Testis (tissue), 3 donors: ENCODE measurements around the gene FAM83D. TPM values are rescaled to one million over a fixed set of nuclear protein-coding genes. Genes with fewer than 3 reads are reported as not detected.

ENCODE experiments used
- DNase-seq: peaks from one replicate; pipeline ENCODE4 v3.0.0-alpha.2; 2019
- H3K27ac ChIP-seq, 2 donors: fragments of 200-600 bp; sonication (generic); one replicate each; pipeline ENCODE4 v1.5.1; 2019
- H3K27me3 ChIP-seq: fragments of 200-600 bp; sonication (generic); one replicate; pipeline ENCODE4 v1.5.1; 2019
- H3K36me3 ChIP-seq: fragments of 200-600 bp; sonication (generic); one replicate; pipeline ENCODE4 v1.5.1; 2017; ENCODE audit warnings: low read depth; ENCODE audit errors: missing control alignments
- H3K4me1 ChIP-seq: fragments of 200-600 bp; sonication (generic); one replicate; pipeline ENCODE4 v1.5.1; 2019
- H3K4me3 ChIP-seq, 2 donors: fragments of 200-600 bp; sonication (generic); one replicate each; pipeline ENCODE4 v1.5.1; 2017 to 2019
- H3K9me3 ChIP-seq: fragments of 200-600 bp; sonication (generic); one replicate; pipeline ENCODE4 v1.5.1; 2017
- POLR2A ChIP-seq: fragments of 450-650 bp; IDR thresholded peaks from one replicate; pipeline ENCODE4 v1.6.1; 2017; ENCODE audit warnings: antibody characterized with exemption, mild to moderate bottlenecking, moderate library complexity
- WGBS, 2 donors: methylation state at CpG; one replicate each; pipeline ENCODE4 v1.1.5; 2018; 5-methylcytosine and 5-hydroxymethylcytosine counted together
- intact Hi-C: fragments of 100-400 bp; cut with DNase I; formaldehyde crosslinking; loops from one replicate; pipeline ENCODE4 v1.15.1; 2023; ENCODE audit warnings: low total_unique reads
- polyA plus RNA-seq: library from polyadenylated mRNA; stranded (reverse); fragments of 350-450 nt; fragmentation: Illumina TruSeq; extraction: RNeasy Lipid Tissue Mini Kit (QIAGEN cat#74804); gene quantifications from one replicate; pipeline ENCODE4 v1.2.3, GENCODE V29; 2014; ENCODE audit warnings: low read depth, low replicate concordance; ENCODE audit not compliant: insufficient read depth
- total RNA-seq, 2 donors: library from RNA; depleted of rRNA; stranded (reverse); fragments of >200 nt; gene quantifications; one replicate each; pipeline ENCODE4 v1.2.3, GENCODE V29; 2016
- TF ChIP-seq, protein P1 (sequence below), 3 experiments: fragments of 450-650 bp in 2 of 3; fragments of 200-600 bp in 1 of 3; sonication (generic) in 1 of 3; IDR thresholded peaks; one replicate each; pipeline ENCODE4 v1.5.1; 2016 to 2019; ENCODE audit warnings: antibody characterized with exemption in 3 of 3, mild to moderate bottlenecking in 2 of 3, moderate library complexity in 1 of 3

Gene FAM83D
- total and polyA plus RNA-seq, 3 donors from 2014 or later, result 10.1 to 13.7 (median 13.1) TPM

DNA sequence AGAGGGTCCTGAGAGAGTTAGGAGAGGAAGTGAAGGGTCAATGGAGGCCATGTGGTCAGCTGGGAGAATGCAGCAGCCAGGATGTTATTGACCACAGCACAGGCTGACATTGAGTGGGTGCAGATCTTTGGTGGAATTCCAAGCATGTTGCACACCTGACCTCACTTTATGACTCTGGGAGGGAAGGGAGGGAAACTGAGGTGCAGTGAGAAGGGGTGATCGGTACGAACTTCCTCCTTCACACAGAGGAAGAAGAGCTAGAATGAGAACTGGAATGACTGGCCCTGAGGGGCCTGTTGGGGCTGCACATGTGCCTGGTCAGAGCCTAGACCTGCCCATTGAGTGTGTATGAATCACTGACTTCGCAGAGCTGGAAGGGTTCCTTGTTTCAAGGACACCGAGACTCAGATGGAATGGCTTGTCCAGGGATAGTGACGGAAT is 9.8 kb downstream of the FAM83D start:
- Histone ChIP-seq H3K36me3 (no peaks in the 10 kb centered on the region), H3K27me3 (no peaks in the 10 kb centered on the region), H3K27ac (no peak overlapping the region), H3K4me1 (no peaks in the 10 kb centered on the region), H3K4me3 (no peak overlapping the region), H3K9me3 (no peaks in the 10 kb centered on the region)
- 78 to 89% methylated on average over 5 of the region's 5 CpGs for WGBS, 2 donors
- DNase-seq, result no peak
- no peak for TF ChIP-seq POLR2A
- TF ChIP-seq, protein P1, sequence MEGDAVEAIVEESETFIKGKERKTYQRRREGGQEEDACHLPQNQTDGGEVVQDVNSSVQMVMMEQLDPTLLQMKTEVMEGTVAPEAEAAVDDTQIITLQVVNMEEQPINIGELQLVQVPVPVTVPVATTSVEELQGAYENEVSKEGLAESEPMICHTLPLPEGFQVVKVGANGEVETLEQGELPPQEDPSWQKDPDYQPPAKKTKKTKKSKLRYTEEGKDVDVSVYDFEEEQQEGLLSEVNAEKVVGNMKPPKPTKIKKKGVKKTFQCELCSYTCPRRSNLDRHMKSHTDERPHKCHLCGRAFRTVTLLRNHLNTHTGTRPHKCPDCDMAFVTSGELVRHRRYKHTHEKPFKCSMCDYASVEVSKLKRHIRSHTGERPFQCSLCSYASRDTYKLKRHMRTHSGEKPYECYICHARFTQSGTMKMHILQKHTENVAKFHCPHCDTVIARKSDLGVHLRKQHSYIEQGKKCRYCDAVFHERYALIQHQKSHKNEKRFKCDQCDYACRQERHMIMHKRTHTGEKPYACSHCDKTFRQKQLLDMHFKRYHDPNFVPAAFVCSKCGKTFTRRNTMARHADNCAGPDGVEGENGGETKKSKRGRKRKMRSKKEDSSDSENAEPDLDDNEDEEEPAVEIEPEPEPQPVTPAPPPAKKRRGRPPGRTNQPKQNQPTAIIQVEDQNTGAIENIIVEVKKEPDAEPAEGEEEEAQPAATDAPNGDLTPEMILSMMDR (IDR thresholded peaks at IDR 0.05), result no peak
- intact Hi-C loops, result no loop called here

DNA sequence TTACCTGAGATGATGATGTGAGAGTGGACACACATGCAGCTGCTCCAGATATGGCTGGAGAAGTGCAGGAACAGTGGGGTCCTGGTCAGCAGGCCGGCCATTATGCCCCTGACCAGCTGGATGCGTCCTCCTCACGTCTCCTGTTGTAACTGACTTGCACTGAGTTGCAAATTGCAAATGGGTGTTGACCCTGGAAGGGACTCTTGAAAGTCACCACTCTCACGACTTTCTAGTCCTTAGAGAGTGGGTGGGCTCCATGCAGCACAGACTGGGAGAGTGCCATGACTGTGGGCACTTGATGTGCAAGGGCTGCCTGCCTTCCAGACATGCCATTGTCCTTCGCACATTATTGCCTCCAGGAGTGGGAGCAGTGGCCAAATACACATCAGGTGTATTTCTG is 10.8 kb downstream of the FAM83D start:
- intact Hi-C loops, result no loop called here
- Histone ChIP-seq H3K4me3 (no peak overlapping the region), H3K9me3 (no peaks in the 10 kb centered on the region), H3K36me3 (no peaks in the 10 kb centered on the region), H3K27ac (no peak overlapping the region), H3K4me1 (no peaks in the 10 kb centered on the region), H3K27me3 (no peaks in the 10 kb centered on the region)
- WGBS, 2 donors, result 94% methylated on average over 4 to 5 of the region's 5 CpGs
- DNase-seq, result no peak
- no peak for TF ChIP-seq POLR2A
- TF ChIP-seq, protein P1 (IDR thresholded peaks at IDR 0.05), result no peak

DNA sequence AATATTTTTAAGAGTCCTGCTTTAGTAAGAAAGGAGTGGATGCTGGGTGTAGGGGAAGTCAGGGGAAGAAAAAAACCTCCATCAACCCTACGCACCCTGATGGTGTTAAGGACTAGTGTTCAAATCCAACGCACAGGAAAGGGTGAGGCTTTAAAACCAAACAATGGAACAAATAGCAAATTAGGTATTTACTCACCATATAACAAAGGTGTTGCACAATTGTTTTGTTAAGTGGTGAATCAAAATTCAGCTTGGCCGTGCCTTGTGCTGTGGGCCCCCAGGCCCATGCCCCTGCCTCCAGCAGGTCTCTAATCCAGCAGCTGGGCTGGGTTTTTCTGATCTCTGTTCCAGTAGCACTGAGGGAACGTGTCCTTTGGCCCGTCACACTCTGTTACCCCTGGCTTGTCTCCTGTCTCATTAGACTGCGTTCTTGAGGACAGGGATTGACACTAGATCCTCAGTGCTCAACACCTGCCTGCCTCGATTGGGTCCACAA is 11.8 kb downstream of the FAM83D start:
- no peak for DNase-seq
- no peaks in the 10 kb centered on the region for H3K36me3 ChIP-seq
- no peak for TF ChIP-seq POLR2A
- TF ChIP-seq, protein P1 (IDR thresholded peaks at IDR 0.05), result no peak
- H3K4me1 ChIP-seq, result no peaks in the 10 kb centered on the region
- WGBS, 2 donors, result 94% methylated on average over 7 of the region's 7 CpGs
- intact Hi-C loops, result no loop called here
- no peak overlapping the region for H3K4me3 ChIP-seq
- no peak overlapping the region for H3K27ac ChIP-seq
- H3K9me3 ChIP-seq, result no peaks in the 10 kb centered on the region
- no peaks in the 10 kb centered on the region for H3K27me3 ChIP-seq

DNA sequence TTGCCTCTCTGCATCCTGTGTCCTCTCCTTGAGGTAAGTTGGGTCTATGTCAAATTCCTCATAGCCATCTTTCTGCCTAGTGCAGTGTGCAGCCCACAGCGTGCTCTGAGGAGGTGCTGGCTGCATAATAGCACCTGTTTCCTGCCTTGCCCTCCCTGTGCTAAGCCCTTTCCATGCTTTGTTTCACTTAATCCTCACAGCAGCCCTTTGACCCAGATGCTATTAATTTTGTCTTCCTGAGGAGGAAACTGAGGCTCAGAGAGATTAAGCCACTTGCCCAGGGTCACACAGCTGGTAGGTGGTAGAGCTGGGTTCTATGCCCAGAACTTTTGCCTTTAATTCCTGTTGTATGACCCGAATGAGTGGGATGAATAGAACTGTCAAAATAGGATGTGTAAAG is 13.5 kb downstream of the FAM83D start:
- no peak for DNase-seq
- intact Hi-C loops, result no loop called here
- H3K4me1 ChIP-seq, result no peaks in the 10 kb centered on the region
- H3K27ac ChIP-seq, result no peak overlapping the region
- TF ChIP-seq, protein P1 (IDR thresholded peaks at IDR 0.05), result no peak
- TF ChIP-seq POLR2A, result no peak
- WGBS, 2 donors, result 87 to 92% methylated on average over 2 of the region's 2 CpGs
- no peak overlapping the region for H3K4me3 ChIP-seq
- no peaks in the 10 kb centered on the region for H3K9me3 ChIP-seq
- no peaks in the 10 kb centered on the region for H3K36me3 ChIP-seq
- no peaks in the 10 kb centered on the region for H3K27me3 ChIP-seq

DNA sequence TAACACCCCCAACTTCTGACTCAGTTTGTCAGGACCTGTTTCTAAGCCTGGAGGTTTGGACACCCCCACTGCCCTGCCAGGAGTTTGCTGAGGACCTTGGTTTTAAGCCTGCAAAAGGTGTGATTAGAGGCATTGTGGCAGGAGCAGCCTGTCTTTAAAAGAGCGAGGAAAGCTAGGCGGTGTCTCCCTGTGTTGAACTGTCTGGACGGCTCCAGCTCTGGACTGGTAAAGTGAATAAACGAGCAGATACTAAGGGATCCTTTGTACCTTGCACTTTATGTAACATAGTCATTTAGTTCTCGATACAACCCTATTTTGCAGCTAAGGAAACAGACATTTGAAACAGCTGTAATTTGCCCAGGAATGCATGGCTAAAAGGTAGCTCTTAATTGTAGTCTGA is 14.4 kb downstream of the FAM83D start:
- Histone ChIP-seq H3K4me1 (no peaks in the 10 kb centered on the region), H3K4me3 (no peak overlapping the region), H3K27me3 (no peaks in the 10 kb centered on the region), H3K9me3 (no peaks in the 10 kb centered on the region), H3K36me3 (no peaks in the 10 kb centered on the region), H3K27ac (no peak overlapping the region)
- intact Hi-C loops, result no loop called here
- TF ChIP-seq POLR2A, result no peak
- TF ChIP-seq, protein P1 (IDR thresholded peaks at IDR 0.05), result no peak
- 84 to 93% methylated on average over 5 of the region's 5 CpGs for WGBS, 2 donors
- no peak for DNase-seq
